GM06990 (cell line): Measurements from ENCODE around the gene LIPJ.

Experiments used
- DNase-seq: peaks from one replicate; pipeline ENCODE4 v3.0.0-alpha.2; 2011; ENCODE audit not compliant: insufficient read length; ENCODE audit errors: extremely low read depth
- H3K27me3 ChIP-seq: replicated peaks from 2 replicates; pipeline ENCODE4 v1.6.0; 2011; ENCODE audit warnings: low read length; ENCODE audit not compliant: control insufficient read depth, insufficient read depth
- H3K36me3 ChIP-seq: 2 replicates; pipeline ENCODE4 v1.5.1; 2011; ENCODE audit warnings: low read length; ENCODE audit not compliant: control insufficient read depth, insufficient read depth
- H3K4me3 ChIP-seq: replicated peaks from 2 replicates; pipeline ENCODE4 v1.5.1; 2011; ENCODE audit warnings: low read depth, mild to moderate bottlenecking, control low read depth, low read length
- CTCF ChIP-seq: IDR thresholded peaks from 2 replicates; pipeline ENCODE4 v1.5.1; 2011; ENCODE audit warnings: low read length, control low read depth, mild to moderate bottlenecking, inconsistent platforms; ENCODE audit not compliant: insufficient read depth, poor library complexity, severe bottlenecking

Gene LIPJ

GRCh38 chr10:88594482-88594881 lies 7.9 kb downstream of the LIPJ start:
- no peak for TF ChIP-seq CTCF
- no peaks in the 10 kb centered on the region for H3K36me3 ChIP-seq
- no peaks in the 10 kb centered on the region for H3K27me3 ChIP-seq
- no peak for DNase-seq
- H3K4me3 ChIP-seq = no peak overlapping the region

- H3K4me3 ChIP-seq = no peak overlapping the region
- DNase-seq = peak; percentile 44
- H3K36me3 ChIP-seq = no peaks in the 10 kb centered on the region
- no peak for TF ChIP-seq CTCF
- H3K27me3 ChIP-seq = no peaks in the 10 kb centered on the region
Measured at GRCh38 chr10:88598055-88598454, 11.5 kb downstream of the LIPJ start.

GRCh38 chr10:88608052-88608732 lies 21.6 kb downstream of the LIPJ start:
- H3K4me3 ChIP-seq = no peak overlapping the region
- H3K27me3 ChIP-seq = no peaks in the 10 kb centered on the region
- DNase-seq = no peak
- no peak for TF ChIP-seq CTCF
- no peaks in the 10 kb centered on the region for H3K36me3 ChIP-seq

GRCh38 chr10:88608780-88609179 lies 22.2 kb downstream of the LIPJ start:
- TF ChIP-seq CTCF = no peak
- H3K27me3 ChIP-seq = no peaks in the 10 kb centered on the region
- no peak overlapping the region for H3K4me3 ChIP-seq
- H3K36me3 ChIP-seq = no peaks in the 10 kb centered on the region
- DNase-seq = no peak

GRCh38 chr10:88616250-88616977 lies 29.9 kb downstream of the LIPJ start:
- DNase-seq = no peak
- TF ChIP-seq CTCF = no peak
- no peaks in the 10 kb centered on the region for H3K27me3 ChIP-seq
- no peak overlapping the region for H3K4me3 ChIP-seq
- no peaks in the 10 kb centered on the region for H3K36me3 ChIP-seq
